ENCODE data around the gene ETV7.

Gene ETV7

DNA sequence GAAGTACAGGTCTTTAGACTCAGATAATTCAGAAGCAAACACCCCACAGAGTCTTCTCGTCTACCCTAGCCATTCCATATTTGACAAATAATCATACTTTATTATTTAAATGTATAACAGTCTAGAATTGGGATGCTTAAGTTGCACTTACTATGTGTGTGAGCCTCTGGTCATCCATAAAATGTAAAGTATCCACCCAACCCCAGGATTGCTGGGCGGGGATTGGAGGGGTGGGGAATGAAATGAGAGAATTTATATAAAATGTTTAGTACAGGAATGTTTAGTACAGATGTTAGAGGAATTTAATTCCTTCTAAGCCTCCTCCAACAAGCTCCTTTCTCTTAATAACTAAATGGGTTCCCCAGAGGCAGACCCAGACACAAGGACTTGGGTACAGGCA is 67.6 kb downstream of the ETV7 start:
- no peak for DNase-seq (ENCODE audit: low read depth)

- DNase-seq (ENCODE audit: low read depth): no peak
Observed at GRCh38 chr6:36319436-36319762, 68.1 kb downstream of the ETV7 start.

- no peak for DNase-seq (ENCODE audit: low read depth)
Observed at GRCh38 chr6:36318690-36319435, 68.6 kb downstream of the ETV7 start.

- DNase-seq (ENCODE audit: low read depth): no peak
Observed at GRCh38 chr6:36317623-36318022, 69.8 kb downstream of the ETV7 start.
